NCI-H510A (cell line): ENCODE results near the gene PCDHA12.
"Not testable (repeated sequence)": the region's sequence is repeated elsewhere in the genome, so short reads cannot be mapped to it uniquely, and the experiment has no call there.

Source experiments
- DNase-seq: peaks from one replicate; lab custom pipeline; 2025; lab: John Stamatoyannopoulos, UW

Gene PCDHA12

GRCh38 chr5:140875085-140876065 is at the start of gene PCDHA12:
TSS of gene PCDHA12 (plus strand) at chr5:140875308. CDS start at chr5:140875473, 165 bp downstream.
- no peak for DNase-seq

GRCh38 chr5:140827704-140828361 is 47.3 kb upstream of the PCDHA12 start, which contains the start of gene PCDHA6:
TSS of gene PCDHA6 (plus strand) at chr5:140827960. CDS start at chr5:140828092, 132 bp downstream.
- DNase-seq: no peak

- DNase-seq: no peak
Observed at GRCh38 chr5:140828362-140828737, 46.8 kb upstream of the PCDHA12 start.

GRCh38 chr5:140829511-140830501 is 45.3 kb upstream of the PCDHA12 start:
- not testable (repeated sequence) for DNase-seq

GRCh38 chr5:140833993-140834392 is 41.1 kb upstream of the PCDHA12 start, which contains the start of gene PCDHA7:
TSS of gene PCDHA7 (plus strand) at chr5:140834269. CDS start at chr5:140834384, 115 bp downstream.
- no peak for DNase-seq

- DNase-seq: not testable (repeated sequence)
Observed at GRCh38 chr5:140834439-140835008, 40.6 kb upstream of the PCDHA12 start.

GRCh38 chr5:140835622-140836510 is 39.2 kb upstream of the PCDHA12 start:
- no peak for DNase-seq

- no peak for DNase-seq
Observed at GRCh38 chr5:140840978-140841962, 33.8 kb upstream of the PCDHA12 start, which contains the start of gene PCDHA8. TSS of gene PCDHA8 (plus strand) at chr5:140841187. CDS start at chr5:140841322, 135 bp downstream.

GRCh38 chr5:140842798-140843733 is 32.0 kb upstream of the PCDHA12 start:
- no peak for DNase-seq

- DNase-seq: not testable (repeated sequence)
Observed at GRCh38 chr5:140848139-140849102, 26.7 kb upstream of the PCDHA12 start, which contains the start of gene PCDHA9. TSS of gene PCDHA9 (plus strand) at chr5:140848382. CDS start at chr5:140848496, 114 bp downstream.

- DNase-seq: not testable (repeated sequence)
Observed at GRCh38 chr5:140849831-140850634, 25.1 kb upstream of the PCDHA12 start.

- DNase-seq: no peak
Observed at GRCh38 chr5:140855772-140856674, 19.1 kb upstream of the PCDHA12 start, which contains the start of gene PCDHA10. TSS of gene PCDHA10 (plus strand) at chr5:140855897. CDS start at chr5:140856049, 152 bp downstream.

GRCh38 chr5:140857177-140857986 is 17.7 kb upstream of the PCDHA12 start:
- no peak for DNase-seq

GRCh38 chr5:140857987-140858240 is 17.2 kb upstream of the PCDHA12 start:
- DNase-seq: no peak
